ENCODE data around the gene NEU1.
A peak's percentile ranks its signal among the peaks of the same experiment; 100 is the strongest.
"Not testable (repeated sequence)": the region's sequence is repeated elsewhere in the genome, so short reads cannot be mapped to it uniquely, and the experiment has no call there.

Gene NEU1

GRCh38 chr6:31862344-31863235 is at the start of gene NEU1:
TSS of gene NEU1 (minus strand) at chr6:31862821. CDS start at chr6:31862776, 45 bp downstream.
- DNase-seq, result peak; percentile 100

GRCh38 chr6:31911826-31912585 is 49.4 kb upstream of the NEU1 start:
- no peak for DNase-seq

- DNase-seq, result not testable (repeated sequence)
These were observed 46.7 kb upstream of the NEU1 start for GRCh38 chr6:31909298-31909697.

- DNase-seq, result no peak
These were observed 46.2 kb upstream of the NEU1 start for GRCh38 chr6:31908791-31909190.

- DNase-seq, result not testable (repeated sequence)
These were observed 45.6 kb upstream of the NEU1 start for GRCh38 chr6:31908255-31908654.

GRCh38 chr6:31907158-31907813 is 44.7 kb upstream of the NEU1 start:
- no peak for DNase-seq

GRCh38 chr6:31906727-31907126 is 44.1 kb upstream of the NEU1 start:
- DNase-seq, result not testable (repeated sequence)

- no peak for DNase-seq
These were observed 43.5 kb upstream of the NEU1 start for GRCh38 chr6:31906122-31906521.

GRCh38 chr6:31905041-31905440 is 42.4 kb upstream of the NEU1 start:
- DNase-seq, result no peak

GRCh38 chr6:31903957-31904356 is 41.3 kb upstream of the NEU1 start:
- no peak for DNase-seq

GRCh38 chr6:31901953-31902643 is 39.5 kb upstream of the NEU1 start, which contains the start of gene ZBTB12:
TSS of gene ZBTB12 (minus strand) at chr6:31902086. CDS start at chr6:31901305, 781 bp downstream.
- peak; percentile 83 for DNase-seq

GRCh38 chr6:31901415-31901952 is 38.9 kb upstream of the NEU1 start:
- peak; percentile 35 for DNase-seq

- DNase-seq, result no peak
These were observed 38.3 kb upstream of the NEU1 start for GRCh38 chr6:31900917-31901414.

GRCh38 chr6:31899882-31900722 is 37.5 kb upstream of the NEU1 start:
- no peak for DNase-seq

- DNase-seq, result no peak
These were observed 36.6 kb upstream of the NEU1 start for GRCh38 chr6:31899215-31899614.

- peak; percentile 63 for DNase-seq
These were observed 35.9 kb upstream of the NEU1 start for GRCh38 chr6:31898383-31899011.

GRCh38 chr6:31897612-31898382 is 35.2 kb upstream of the NEU1 start, which contains the start of gene EHMT2:
TSS of gene EHMT2 (minus strand) at chr6:31897698. CDS start at chr6:31897677, 21 bp downstream.
- peak; percentile 76 for DNase-seq

GRCh38 chr6:31896856-31897611 is 34.4 kb upstream of the NEU1 start:
- no peak for DNase-seq

- DNase-seq, result no peak
These were observed 33.9 kb upstream of the NEU1 start for GRCh38 chr6:31896493-31896855.

Measured in NCI-H2029 (cell line).